SK-N-MC (cell line): ENCODE measurements around the gene CTNNB1.

Source experiments
- EZH2 ChIP-seq: fragments of 200-600 bp; sonication (generic); IDR thresholded peaks from one replicate; pipeline ENCODE4 v1.6.1; 2017; ENCODE audit warnings: antibody characterized with exemption
- POLR2AphosphoS5 ChIP-seq: IDR thresholded peaks from 2 replicates; pipeline ENCODE4 v1.6.1; 2012; ENCODE audit warnings: mild to moderate bottlenecking, low read depth, low read length, borderline replicate concordance

- TF ChIP-seq EZH2, result no peak
- TF ChIP-seq POLR2AphosphoS5, result no peak
Observed at GRCh38 chr3:41163421-41163820, 35.9 kb upstream of the CTNNB1 start.
